ENCODE results near the gene CHST2. TPM values are rescaled to one million over a fixed set of nuclear protein-coding genes. Genes with fewer than 3 reads are reported as not detected.

The CHST2 gene
- total RNA-seq, 1 experiment from 2014 or later: 2.3 TPM

DNA sequence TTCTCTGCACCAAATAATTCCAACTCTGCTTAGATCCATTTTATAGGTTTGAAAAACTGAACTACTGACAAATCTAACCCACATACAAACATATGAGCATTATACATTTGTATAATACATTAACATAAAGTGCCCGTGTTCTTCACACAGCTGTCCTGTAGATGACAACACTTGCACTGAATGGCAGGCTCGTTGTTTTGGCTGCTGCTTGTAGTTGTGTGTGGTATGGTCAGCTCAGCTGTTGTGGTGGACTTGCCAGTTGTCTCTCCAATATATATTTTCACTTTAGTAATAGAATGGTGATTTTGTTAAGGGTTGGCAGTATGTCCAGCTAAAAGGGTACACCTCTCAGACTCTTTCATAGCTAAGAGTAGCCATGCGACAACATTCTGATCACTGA is 30.5 kb downstream of the CHST2 start:
- no peak for TF ChIP-seq CTCF (IDR thresholded peaks at IDR 0.05; ENCODE audit: unreplicated experiment)
- Mint-ChIP-seq H3K9me3 (ENCODE audit: unreplicated experiment) (no peaks in the 10 kb centered on the region), H3K27me3 (ENCODE audit: insufficient read depth, unreplicated experiment) (no peaks in the 10 kb centered on the region), H3K4me1 (ENCODE audit: insufficient read depth, unreplicated experiment) (peaks cover 7% of the 10 kb centered on the region), H3K36me3 (ENCODE audit: insufficient read depth, unreplicated experiment) (no peaks in the 10 kb centered on the region), H3K4me3 (ENCODE audit: unreplicated experiment) (no peak overlapping the region), H3K27ac (ENCODE audit: low read depth, unreplicated experiment) (no peak overlapping the region)
- DNase-seq (ENCODE audit: unreplicated experiment): no peak
- CTCF ChIA-PET: interaction anchor here (0.7 kb wide), 1 partner anchor 22 kb away, joined by 3 read pairs; no protein-coding TSS in a partner anchor
- POLR2A ChIA-PET: interaction anchor here (0.7 to 1.0 kb wide), 2 partner anchors 15 to 389 kb away, joined by 3 to 4 read pairs; no protein-coding TSS in a partner anchor
- no TSS peak for BruUV-seq (replicated peaks)
- intact Hi-C loops (cut with micrococcal nuclease): no loop called here

DNA sequence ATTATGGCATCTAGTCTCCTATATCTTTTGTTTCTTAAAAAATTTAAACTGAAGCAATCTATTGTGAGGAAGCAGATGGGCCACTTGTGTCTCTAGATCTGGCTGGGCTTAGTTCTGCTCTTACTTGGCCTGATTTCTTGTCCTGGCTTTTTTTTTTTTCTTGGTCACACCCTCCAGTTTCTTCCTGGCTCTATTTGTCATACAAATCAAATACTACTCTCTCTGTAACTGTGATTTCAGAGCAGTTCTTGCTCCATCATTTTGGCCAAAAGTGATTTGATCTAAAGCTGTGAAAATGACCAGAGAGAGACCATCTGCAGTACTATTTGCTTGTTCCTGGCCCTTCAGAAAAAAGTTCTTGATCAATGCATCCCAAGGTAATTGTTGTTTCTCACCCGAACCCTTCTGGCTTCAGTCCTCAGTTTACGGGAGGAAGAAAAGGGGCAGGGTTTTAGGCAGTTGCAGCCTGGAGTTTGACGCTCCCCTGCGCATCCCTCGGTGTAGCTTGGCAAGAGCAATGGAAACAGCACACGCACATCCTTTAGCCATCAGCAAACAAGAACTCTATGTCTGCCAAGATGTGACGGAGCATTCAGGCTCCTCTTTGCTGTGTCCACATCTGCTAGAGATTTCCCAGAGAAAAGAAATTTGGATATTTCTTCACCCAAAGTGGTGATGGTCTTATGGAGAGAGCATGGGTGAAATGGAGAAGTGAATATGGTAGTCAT is 31.6 kb downstream of the CHST2 start:
- intact Hi-C loops (cut with micrococcal nuclease): no loop called here
- no peaks in the 10 kb centered on the region for H3K27me3 Mint-ChIP-seq (ENCODE audit: insufficient read depth, unreplicated experiment)
- TF ChIP-seq CTCF (IDR thresholded peaks at IDR 0.05; ENCODE audit: unreplicated experiment): no peak
- no peak for DNase-seq (ENCODE audit: unreplicated experiment)
- H3K4me3 Mint-ChIP-seq (ENCODE audit: unreplicated experiment): no peak overlapping the region
- ChIA-PET POLR2A (interaction anchor here (1.3 kb wide), 1 partner anchor 10 kb away, joined by 3 read pairs; no protein-coding TSS in a partner anchor), CTCF (no interaction called here)
- peaks cover 15% of the 10 kb centered on the region for H3K4me1 Mint-ChIP-seq (ENCODE audit: insufficient read depth, unreplicated experiment)
- H3K27ac Mint-ChIP-seq (ENCODE audit: low read depth, unreplicated experiment): no peak overlapping the region
- H3K9me3 Mint-ChIP-seq (ENCODE audit: unreplicated experiment): no peaks in the 10 kb centered on the region
- no TSS peak for BruUV-seq (replicated peaks)
- H3K36me3 Mint-ChIP-seq (ENCODE audit: insufficient read depth, unreplicated experiment): no peaks in the 10 kb centered on the region

- Mint-ChIP-seq H3K4me3 (ENCODE audit: unreplicated experiment) (no peak overlapping the region), H3K36me3 (ENCODE audit: insufficient read depth, unreplicated experiment) (no peaks in the 10 kb centered on the region), H3K9me3 (ENCODE audit: unreplicated experiment) (no peaks in the 10 kb centered on the region), H3K27me3 (ENCODE audit: insufficient read depth, unreplicated experiment) (no peaks in the 10 kb centered on the region), H3K4me1 (ENCODE audit: insufficient read depth, unreplicated experiment) (peaks cover 15% of the 10 kb centered on the region), H3K27ac (ENCODE audit: low read depth, unreplicated experiment) (no peak overlapping the region)
- DNase-seq (ENCODE audit: unreplicated experiment): no peak
- ChIA-PET POLR2A (no interaction called here), CTCF (no interaction called here)
- TF ChIP-seq CTCF (IDR thresholded peaks at IDR 0.05; ENCODE audit: unreplicated experiment): no peak
- BruUV-seq (replicated peaks): no TSS peak
- intact Hi-C loops (cut with micrococcal nuclease): no loop called here
Observed at GRCh38 chr3:143152043-143152442, 32.5 kb downstream of the CHST2 start.

GRCh38 chr3:143155756-143156155 is 36.2 kb downstream of the CHST2 start:
- CTCF ChIA-PET: interaction anchor here (0.6 to 1.8 kb wide), 2 partner anchors 11 to 260 kb away, joined by 3 to 4 read pairs; no protein-coding TSS in a partner anchor
- Mint-ChIP-seq H3K4me1 (ENCODE audit: insufficient read depth, unreplicated experiment) (peaks cover 25% of the 10 kb centered on the region), H3K36me3 (ENCODE audit: insufficient read depth, unreplicated experiment) (no peaks in the 10 kb centered on the region), H3K9me3 (ENCODE audit: unreplicated experiment) (no peaks in the 10 kb centered on the region), H3K27ac (ENCODE audit: low read depth, unreplicated experiment) (no peak overlapping the region), H3K4me3 (ENCODE audit: unreplicated experiment) (no peak overlapping the region), H3K27me3 (ENCODE audit: insufficient read depth, unreplicated experiment) (no peaks in the 10 kb centered on the region)
- BruUV-seq (replicated peaks): no TSS peak
- intact Hi-C loops (cut with micrococcal nuclease): no loop called here
- peak; percentile 47 for DNase-seq (ENCODE audit: unreplicated experiment)
- POLR2A ChIA-PET: interaction anchor here (0.6 to 2.0 kb wide), 8 partner anchors 11 to 499 kb away, joined by 3 to 7 read pairs (median 3); no protein-coding TSS in a partner anchor
- TF ChIP-seq CTCF (IDR thresholded peaks at IDR 0.05; ENCODE audit: unreplicated experiment): no peak
